ENCODE results near the gene MAPK11. TPM values are rescaled to one million over a fixed set of nuclear protein-coding genes. Genes with fewer than 3 reads are reported as not detected.

Gene MAPK11
- total RNA-seq, 4 donors from 2014 or later = 2.0 to 14.0 (median 2.5) TPM; not detected in 1

DNA sequence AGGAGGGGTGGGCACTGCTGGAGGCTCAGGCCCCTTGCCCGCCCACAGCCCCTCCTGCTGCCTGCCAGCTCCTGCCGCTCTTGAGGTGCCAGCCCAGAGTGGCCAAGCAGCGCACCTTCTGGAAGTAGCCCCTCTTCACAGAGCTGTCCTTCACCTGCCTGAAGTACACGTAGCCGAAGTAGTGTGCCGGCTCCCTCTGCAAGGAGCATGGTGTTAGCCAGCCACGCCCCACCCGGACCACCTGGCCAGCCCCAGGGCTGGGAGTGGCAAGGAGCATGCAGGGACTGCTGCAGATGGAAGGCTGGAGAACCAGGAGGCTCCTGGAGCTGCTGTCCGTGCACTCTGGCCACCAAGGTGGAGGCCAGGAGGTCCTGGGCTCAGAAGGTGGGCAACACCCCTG lies 47.0 kb upstream of the MAPK11 start:
- no peaks in the 10 kb centered on the region for H3K27me3 ChIP-seq
- H3K4me3 ChIP-seq = no peak overlapping the region
- H3K9me3 ChIP-seq = no peaks in the 10 kb centered on the region
- TF ChIP-seq POLR2A (IDR thresholded peaks at IDR 0.05) = no peak
- TF ChIP-seq, protein P1, sequence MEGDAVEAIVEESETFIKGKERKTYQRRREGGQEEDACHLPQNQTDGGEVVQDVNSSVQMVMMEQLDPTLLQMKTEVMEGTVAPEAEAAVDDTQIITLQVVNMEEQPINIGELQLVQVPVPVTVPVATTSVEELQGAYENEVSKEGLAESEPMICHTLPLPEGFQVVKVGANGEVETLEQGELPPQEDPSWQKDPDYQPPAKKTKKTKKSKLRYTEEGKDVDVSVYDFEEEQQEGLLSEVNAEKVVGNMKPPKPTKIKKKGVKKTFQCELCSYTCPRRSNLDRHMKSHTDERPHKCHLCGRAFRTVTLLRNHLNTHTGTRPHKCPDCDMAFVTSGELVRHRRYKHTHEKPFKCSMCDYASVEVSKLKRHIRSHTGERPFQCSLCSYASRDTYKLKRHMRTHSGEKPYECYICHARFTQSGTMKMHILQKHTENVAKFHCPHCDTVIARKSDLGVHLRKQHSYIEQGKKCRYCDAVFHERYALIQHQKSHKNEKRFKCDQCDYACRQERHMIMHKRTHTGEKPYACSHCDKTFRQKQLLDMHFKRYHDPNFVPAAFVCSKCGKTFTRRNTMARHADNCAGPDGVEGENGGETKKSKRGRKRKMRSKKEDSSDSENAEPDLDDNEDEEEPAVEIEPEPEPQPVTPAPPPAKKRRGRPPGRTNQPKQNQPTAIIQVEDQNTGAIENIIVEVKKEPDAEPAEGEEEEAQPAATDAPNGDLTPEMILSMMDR (IDR thresholded peaks at IDR 0.05) = no peak
- peaks cover 0 to 23% (median 15%) of the 10 kb centered on the region in 4 donors for H3K4me1 ChIP-seq
- DNase-seq = no peak
- no peaks in the 10 kb centered on the region for H3K36me3 ChIP-seq
- H3K27ac ChIP-seq = peak overlapping the region in 1 of 4 donors; percentile 2

DNA sequence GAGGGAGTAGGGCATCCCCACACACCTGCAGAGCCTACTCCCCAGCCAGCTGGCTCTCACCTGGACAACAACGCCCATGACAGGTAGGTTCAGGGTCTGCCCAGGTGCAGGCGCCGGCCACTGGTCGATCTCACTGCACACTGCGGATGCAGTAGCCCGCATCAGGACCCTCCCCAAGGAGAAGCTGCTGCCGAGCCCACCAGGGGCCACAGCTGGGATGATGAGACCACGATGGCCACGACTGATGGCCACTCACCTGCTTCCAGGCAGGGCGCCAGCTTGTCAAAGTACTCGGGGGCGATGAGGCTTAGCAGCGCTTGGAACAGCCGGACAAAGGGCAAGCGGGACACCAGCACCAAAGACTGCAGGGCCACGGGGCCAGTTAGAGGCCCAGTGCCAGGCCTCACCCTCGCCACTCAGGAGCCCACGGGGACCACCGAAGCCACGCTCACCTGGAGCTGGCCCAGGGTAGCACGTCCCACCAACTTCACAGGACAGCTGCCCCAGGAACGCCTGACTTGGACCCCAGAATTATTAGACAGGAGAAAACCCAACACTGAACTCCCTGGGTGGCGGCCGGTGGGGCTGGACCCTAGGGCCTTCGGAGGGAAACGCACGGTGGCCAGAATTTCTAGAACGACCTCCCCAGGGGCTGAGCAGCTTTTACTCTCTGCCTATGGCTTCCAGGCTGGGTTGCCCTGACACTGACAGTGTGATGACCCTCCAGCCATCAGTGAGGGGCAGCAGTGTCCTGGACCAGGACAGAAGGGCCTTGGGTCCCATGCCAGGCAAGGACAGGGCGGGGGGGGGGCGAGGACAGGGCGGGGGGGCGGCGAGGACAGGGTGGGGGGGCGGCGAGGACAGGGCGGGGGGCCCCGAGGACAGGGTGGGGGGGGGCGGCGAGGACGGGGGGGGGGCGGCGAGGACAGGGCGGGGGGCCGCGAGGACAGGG lies 46.2 kb upstream of the MAPK11 start:
- Histone ChIP-seq H3K4me3 (no peak overlapping the region), H3K27me3 (no peaks in the 10 kb centered on the region), H3K9me3 (no peaks in the 10 kb centered on the region), H3K36me3 (no peaks in the 10 kb centered on the region), H3K4me1 (peaks cover 0 to 23% (median 15%) of the 10 kb centered on the region in 4 donors), H3K27ac (peak overlapping the region in 1 of 4 donors; percentile 89)
- peak in 1 of 3 donors; percentile 48 for DNase-seq
- TF ChIP-seq, protein P1 (IDR thresholded peaks at IDR 0.05) = no peak
- no peak for TF ChIP-seq POLR2A (IDR thresholded peaks at IDR 0.05)

DNA sequence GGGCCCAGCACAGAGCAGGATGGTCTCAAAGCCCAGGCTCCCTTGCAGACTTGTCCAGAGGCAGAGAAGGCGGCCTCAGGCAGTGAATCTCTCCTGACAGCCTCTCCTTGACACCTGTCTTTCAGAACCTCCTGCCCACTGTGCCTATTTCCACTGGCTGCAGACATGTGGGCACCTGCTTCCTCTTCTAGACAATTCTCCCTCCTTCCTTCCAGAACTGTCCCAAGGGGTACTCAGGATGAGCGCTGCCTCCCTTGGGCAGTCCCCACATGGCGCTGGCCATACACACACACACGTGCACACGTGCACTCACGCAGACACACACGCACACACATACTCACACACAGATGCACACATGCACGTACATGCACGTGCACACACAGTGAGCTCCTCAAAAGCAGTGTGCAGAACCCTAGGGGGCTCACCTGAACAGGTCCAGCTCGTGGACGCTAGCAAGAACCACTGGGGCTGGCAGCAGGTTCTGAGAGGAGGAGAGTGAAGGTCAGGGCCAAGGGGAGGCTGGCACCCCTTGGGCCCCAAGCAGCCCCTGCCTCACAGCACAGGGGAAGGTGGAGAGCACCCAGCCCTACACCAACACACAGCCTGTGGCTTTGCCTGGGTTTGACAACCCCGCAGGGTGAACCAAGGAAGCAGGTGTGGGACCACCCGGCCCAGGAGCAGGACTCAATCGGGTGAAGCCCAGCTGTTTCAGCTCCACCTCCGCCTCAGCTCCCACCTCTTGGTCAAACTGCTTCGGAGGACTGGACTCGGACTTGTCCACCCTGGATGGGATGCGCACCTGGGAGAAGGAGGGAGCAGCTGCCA lies 45.3 kb upstream of the MAPK11 start:
- Histone ChIP-seq H3K36me3 (no peaks in the 10 kb centered on the region), H3K27ac (peak overlapping the region in 3 of 4 donors; percentile 74 to 89 (median 81)), H3K4me1 (peaks cover 0 to 23% (median 15%) of the 10 kb centered on the region in 4 donors), H3K27me3 (no peaks in the 10 kb centered on the region), H3K9me3 (no peaks in the 10 kb centered on the region), H3K4me3 (peak overlapping the region in 1 of 4 donors; percentile 22)
- TF ChIP-seq POLR2A (IDR thresholded peaks at IDR 0.05) = no peak
- TF ChIP-seq, protein P1 (IDR thresholded peaks at IDR 0.05) = no peak
- DNase-seq = peak in 1 of 3 donors; percentile 59

DNA sequence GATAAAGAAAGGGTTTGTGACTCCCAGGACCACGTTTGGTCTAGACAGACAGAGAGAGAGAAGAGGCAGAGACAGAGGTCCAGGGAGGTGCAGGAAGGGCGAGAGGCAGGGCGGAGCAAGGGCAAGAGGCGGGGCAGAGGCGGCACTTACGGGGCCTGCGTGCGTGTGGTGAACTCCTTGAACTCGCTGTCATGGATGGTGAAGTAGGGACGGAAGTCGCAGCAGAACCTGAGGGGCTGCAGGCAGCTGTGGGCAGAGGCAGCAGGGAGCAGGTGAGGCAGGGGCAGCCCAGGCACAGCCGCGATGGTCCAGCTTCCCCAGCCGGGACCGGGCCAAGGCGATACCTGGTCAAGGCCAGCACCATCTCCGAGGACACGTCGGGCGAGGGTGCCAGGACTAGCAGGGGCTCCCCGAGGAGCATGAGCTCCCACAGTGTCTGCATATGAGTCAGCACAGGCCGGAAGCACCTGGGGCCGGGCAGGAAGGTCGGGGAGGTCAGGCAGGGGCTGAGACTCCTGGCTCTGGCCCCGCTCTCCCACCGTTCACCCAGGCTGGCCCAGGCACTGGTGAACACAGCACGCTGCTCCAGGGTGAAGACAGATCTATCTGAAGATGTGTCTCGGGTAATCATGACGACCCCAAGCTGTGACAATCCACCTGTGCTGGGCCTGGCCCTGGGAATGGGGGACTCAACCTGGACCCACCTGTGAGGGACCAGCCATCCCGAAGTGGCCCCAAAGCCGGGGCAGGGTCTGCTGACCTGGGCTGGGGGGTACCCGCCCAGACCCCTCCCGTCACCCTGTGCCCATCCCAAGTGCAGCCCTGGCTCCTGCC lies 44.5 kb upstream of the MAPK11 start:
- no peaks in the 10 kb centered on the region for H3K27me3 ChIP-seq
- no peaks in the 10 kb centered on the region for H3K36me3 ChIP-seq
- no peaks in the 10 kb centered on the region for H3K9me3 ChIP-seq
- TF ChIP-seq, protein P1 (IDR thresholded peaks at IDR 0.05) = no peak
- peak in 1 of 2 donors; percentile 27 for TF ChIP-seq POLR2A (IDR thresholded peaks at IDR 0.05)
- peak overlapping the region; percentile 22 to 46 (median 38) for H3K4me3 ChIP-seq
- H3K27ac ChIP-seq = peak overlapping the region; percentile 46 to 89 (median 78)
- H3K4me1 ChIP-seq = peaks cover 0 to 23% (median 15%) of the 10 kb centered on the region in 4 donors
- DNase-seq = peak; percentile 91 to 96 (median 91)

DNA sequence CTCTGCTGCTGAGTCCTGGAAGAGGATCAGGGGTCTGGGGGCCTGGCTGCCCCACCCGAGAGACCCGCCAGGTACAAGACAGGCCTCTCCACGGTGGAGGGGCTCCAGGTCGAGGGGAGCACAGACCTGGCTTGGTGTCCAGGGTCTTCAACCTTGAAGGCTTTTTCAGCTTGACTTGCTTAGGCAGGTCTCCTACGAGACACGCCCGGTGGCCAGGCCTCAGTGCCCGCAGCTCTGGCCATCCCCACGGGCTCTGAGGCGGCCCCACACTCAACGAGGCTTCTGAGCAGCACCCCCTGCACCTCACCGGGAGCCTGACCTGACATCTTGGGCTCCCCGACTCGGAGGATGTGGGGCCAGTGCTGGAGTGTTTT lies 43.9 kb upstream of the MAPK11 start:
- H3K36me3 ChIP-seq = no peaks in the 10 kb centered on the region
- H3K4me3 ChIP-seq = peak overlapping the region; percentile 22 to 46 (median 38)
- TF ChIP-seq POLR2A (IDR thresholded peaks at IDR 0.05) = no peak
- TF ChIP-seq, protein P1 (IDR thresholded peaks at IDR 0.05) = no peak
- H3K9me3 ChIP-seq = no peaks in the 10 kb centered on the region
- no peak for DNase-seq
- peak overlapping the region; percentile 46 to 89 (median 78) for H3K27ac ChIP-seq
- H3K27me3 ChIP-seq = no peaks in the 10 kb centered on the region
- H3K4me1 ChIP-seq = peaks cover 0 to 26% (median 17%) of the 10 kb centered on the region in 4 donors

Data from Peyer's patch (tissue), 4 donors.